Nephron (organoid): Measurements from ENCODE around the gene MAT2A.
A peak's percentile ranks its signal among the peaks of the same experiment; 100 is the strongest.

Source experiments
- H3K27ac Mint-ChIP-seq, 3 experiments: 2 replicates each; pipeline ENCODE4 v1.8.0; 2020; ENCODE audit warnings: mixed read lengths in 3 of 3, mild to moderate bottlenecking in 2 of 3, moderate library complexity in 1 of 3
- H3K27me3 Mint-ChIP-seq: 2 replicates; pipeline ENCODE4 v1.8.0; 2021; ENCODE audit warnings: low read depth, mild to moderate bottlenecking, moderate library complexity, mixed read lengths
- H3K36me3 Mint-ChIP-seq: 2 replicates; pipeline ENCODE4 v1.8.0; 2020; ENCODE audit warnings: low read depth, mixed read lengths
- H3K4me1 Mint-ChIP-seq: 2 replicates; pipeline ENCODE4 v1.8.0; 2020; ENCODE audit warnings: mixed read lengths
- H3K4me3 Mint-ChIP-seq, 3 experiments: 2 replicates each; pipeline ENCODE4 v1.8.0; 2020; ENCODE audit warnings: mild to moderate bottlenecking in 3 of 3, mixed read lengths in 3 of 3, moderate library complexity in 2 of 3
- H3K9me3 Mint-ChIP-seq: 2 replicates; pipeline ENCODE4 v1.8.0; 2020; ENCODE audit warnings: mixed read lengths
- CTCF ChIP-seq, 3 experiments: fragments of 200-600 bp; sonication (generic); IDR thresholded peaks; one replicate each; pipeline ENCODE4 v1.5.0; 2021; ENCODE audit warnings: antibody characterized with exemption in 3 of 3; ENCODE audit not compliant: unreplicated experiment in 3 of 3

Gene MAT2A

DNA sequence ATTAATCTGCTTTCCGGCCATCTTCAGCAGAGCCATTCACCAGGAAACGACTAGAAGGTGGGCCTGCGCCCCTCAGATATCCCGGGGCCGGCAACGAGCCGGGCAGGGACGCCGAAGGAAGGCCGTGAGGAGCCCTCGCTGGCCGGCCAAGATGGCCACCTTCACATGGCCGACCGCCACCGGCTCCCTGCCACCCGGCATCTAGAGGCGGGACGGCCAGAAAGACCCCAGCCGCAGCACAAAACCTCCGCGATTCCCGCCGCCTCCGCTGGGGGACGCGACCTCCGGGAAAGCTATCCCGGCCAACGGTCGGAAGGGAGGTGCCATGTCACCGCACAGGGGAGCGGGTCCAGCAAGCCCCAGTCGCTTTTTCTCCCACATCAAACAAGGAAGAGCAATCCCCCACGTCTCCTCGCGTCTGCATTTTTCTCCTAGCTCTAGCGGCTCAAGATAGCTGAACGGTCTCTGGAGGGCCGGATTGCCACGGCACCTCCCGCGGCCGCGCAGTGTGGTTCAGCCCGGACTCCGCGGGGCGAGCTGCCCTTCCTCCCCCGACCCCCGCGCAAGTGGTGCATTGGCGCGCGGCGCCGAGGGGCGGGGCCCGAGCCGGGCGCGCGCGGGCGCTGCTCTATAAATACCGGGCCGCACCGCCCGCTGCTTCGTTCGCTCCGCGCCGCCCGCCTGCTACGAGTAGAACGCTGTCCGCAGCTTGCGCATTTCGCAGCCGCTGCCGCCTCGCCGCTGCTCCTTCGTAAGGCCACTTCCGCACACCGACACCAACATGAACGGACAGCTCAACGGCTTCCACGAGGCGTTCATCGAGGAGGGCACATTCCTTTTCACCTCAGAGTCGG is at the start of gene MAT2A:
MAT2A (plus strand) TSS at position 662 of the 854 bp plus-strand sequence; CDS start at position 782, 120 bp downstream.
- Mint-ChIP-seq H3K4me1 (peaks cover 64% of the 10 kb centered on the region), H3K4me3 (peak within 1 kb of the TSS; percentile 94 to 99 (median 96)), H3K36me3 (peaks cover 39% of the 10 kb centered on the region), H3K9me3 (no peaks in the 10 kb centered on the region), H3K27ac (peak within 1 kb of the TSS; percentile 98 to 100 (median 100)), H3K27me3 (no peaks in the 10 kb centered on the region)
- TF ChIP-seq CTCF (IDR thresholded peaks at IDR 0.05; ENCODE audit: unreplicated experiment in 3 of 3) = peak; percentile 66 to 81 (median 80)

- Mint-ChIP-seq H3K9me3 (peaks cover 9% of the 10 kb centered on the region), H3K27me3 (peaks cover 5% of the 10 kb centered on the region), H3K36me3 (peaks cover 4% of the 10 kb centered on the region), H3K4me1 (no peaks in the 10 kb centered on the region), H3K27ac (no peak overlapping the region), H3K4me3 (no peak overlapping the region)
- TF ChIP-seq CTCF (IDR thresholded peaks at IDR 0.05; ENCODE audit: unreplicated experiment in 3 of 3) = no peak
These were observed 47.9 kb upstream of the MAT2A start for GRCh38 chr2:85490861-85491755.

- Mint-ChIP-seq H3K4me1 (no peaks in the 10 kb centered on the region), H3K4me3 (no peak overlapping the region)
- TF ChIP-seq CTCF (IDR thresholded peaks at IDR 0.05; ENCODE audit: unreplicated experiment in 3 of 3) = no peak
These were observed 42.5 kb upstream of the MAT2A start for GRCh38 chr2:85496436-85496835.

GRCh38 chr2:85497944-85498630 is 40.9 kb upstream of the MAT2A start:
- H3K27me3 Mint-ChIP-seq = no peaks in the 10 kb centered on the region
- H3K9me3 Mint-ChIP-seq = peaks cover 3% of the 10 kb centered on the region
- no peak overlapping the region for H3K4me3 Mint-ChIP-seq
- no peak overlapping the region for H3K27ac Mint-ChIP-seq
- no peaks in the 10 kb centered on the region for H3K36me3 Mint-ChIP-seq
- no peak for TF ChIP-seq CTCF (IDR thresholded peaks at IDR 0.05; ENCODE audit: unreplicated experiment in 3 of 3)
- no peaks in the 10 kb centered on the region for H3K4me1 Mint-ChIP-seq

More at GRCh38 chr2:85496436-85496835, 42.5 kb upstream of the MAT2A start:
- no peaks in the 10 kb centered on the region for H3K36me3 Mint-ChIP-seq
- no peak overlapping the region for H3K27ac Mint-ChIP-seq
- H3K9me3 Mint-ChIP-seq = peaks cover 3% of the 10 kb centered on the region
- no peaks in the 10 kb centered on the region for H3K27me3 Mint-ChIP-seq

DNA sequence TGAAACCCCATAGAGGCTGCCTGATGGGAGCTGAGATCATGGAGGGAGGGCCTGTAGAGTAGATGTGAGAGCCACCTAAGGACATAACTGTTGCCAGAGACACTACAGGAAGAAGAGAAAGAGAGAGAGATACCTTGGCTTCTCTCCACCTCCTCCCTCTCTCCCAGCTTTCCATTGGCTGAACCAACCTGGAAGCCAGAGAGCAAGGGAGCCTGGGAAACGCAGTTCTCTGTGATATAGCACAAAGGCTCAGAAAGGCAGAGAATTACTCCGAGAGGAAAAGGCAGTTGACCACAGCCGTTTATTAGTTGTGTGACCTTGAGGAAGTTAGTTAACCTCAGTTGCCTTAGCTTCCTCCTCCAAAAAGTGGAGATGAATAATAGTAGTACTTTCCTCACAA is 37.7 kb upstream of the MAT2A start:
- no peak for TF ChIP-seq CTCF (IDR thresholded peaks at IDR 0.05; ENCODE audit: unreplicated experiment in 3 of 3)
- H3K27me3 Mint-ChIP-seq = no peaks in the 10 kb centered on the region
- no peak overlapping the region for H3K4me3 Mint-ChIP-seq
- peaks cover 15% of the 10 kb centered on the region for H3K4me1 Mint-ChIP-seq
- peaks cover 3% of the 10 kb centered on the region for H3K9me3 Mint-ChIP-seq
- H3K27ac Mint-ChIP-seq = no peak overlapping the region
- no peaks in the 10 kb centered on the region for H3K36me3 Mint-ChIP-seq
